ENCODE results near the gene TTC12. TPM values are rescaled to one million over a fixed set of nuclear protein-coding genes. Genes with fewer than 3 reads are reported as not detected.

Gene TTC12
- total and polyA plus RNA-seq, 2 experiments from 2014 or later: 6.7 to 7.7 TPM

GRCh38 chr11:113405724-113406478 is 91.5 kb downstream of the TTC12 start:
- in situ Hi-C loops (cut with MboI): no loop called here
- Histone ChIP-seq H3K27ac (no peak overlapping the region), H3K9ac (no peak overlapping the region), H3K4me3 (no peak overlapping the region), H3K79me2 (ENCODE audit: insufficient read depth) (no peaks in the 10 kb centered on the region), H3K4me2 (ENCODE audit: unreplicated experiment) (no peak overlapping the region), H3K4me1 (ENCODE audit: insufficient read depth) (no peaks in the 10 kb centered on the region), H3F3A (ENCODE audit: insufficient read depth) (no peaks in the 10 kb centered on the region), H2AFZ (no peak overlapping the region), H4K20me1 (ENCODE audit: insufficient read depth) (no peaks in the 10 kb centered on the region), H3K27me3 (replicated peaks; ENCODE audit: insufficient read depth) (peaks cover 17% of the 10 kb centered on the region), H3K9me2 (ENCODE audit: insufficient read depth) (no peaks in the 10 kb centered on the region), H3K36me3 (ENCODE audit: low read depth) (no peaks in the 10 kb centered on the region), H3K9me3 (ENCODE audit: low read depth) (no peaks in the 10 kb centered on the region)
- no peak for TF ChIP-seq EZH2 (IDR thresholded peaks at IDR 0.05; ENCODE audit: insufficient read depth, poor library complexity, severe bottlenecking)
- TF ChIP-seq EZH2phosphoT487 (IDR thresholded peaks at IDR 0.05; ENCODE audit: insufficient read depth, low read depth): no peak
- 40 to 48% methylated on average over 7 of the region's 7 CpGs for WGBS, 2 experiments (ENCODE audit: low coverage in 1 of 2, low lambda C conversion rate in 2 of 2, missing lambda C conversion rate in 2 of 2)
- no peak for DNase-seq

GRCh38 chr11:113407163-113407562 is 92.8 kb downstream of the TTC12 start:
- no peak overlapping the region for H3K4me2 ChIP-seq (ENCODE audit: unreplicated experiment)
- H3F3A ChIP-seq (ENCODE audit: insufficient read depth): no peaks in the 10 kb centered on the region
- no peaks in the 10 kb centered on the region for H4K20me1 ChIP-seq (ENCODE audit: insufficient read depth)
- no peaks in the 10 kb centered on the region for H3K9me3 ChIP-seq (ENCODE audit: low read depth)
- no peaks in the 10 kb centered on the region for H3K9me2 ChIP-seq (ENCODE audit: insufficient read depth)
- H3K4me1 ChIP-seq (ENCODE audit: insufficient read depth): no peaks in the 10 kb centered on the region
- peaks cover 17% of the 10 kb centered on the region for H3K27me3 ChIP-seq (replicated peaks; ENCODE audit: insufficient read depth)
- no peak overlapping the region for H2AFZ ChIP-seq
- no peak overlapping the region for H3K9ac ChIP-seq
- H3K36me3 ChIP-seq (ENCODE audit: low read depth): no peaks in the 10 kb centered on the region
- in situ Hi-C loops (cut with MboI): no loop called here
- no peak for TF ChIP-seq EZH2 (IDR thresholded peaks at IDR 0.05; ENCODE audit: insufficient read depth, poor library complexity, severe bottlenecking)
- TF ChIP-seq EZH2phosphoT487 (IDR thresholded peaks at IDR 0.05; ENCODE audit: insufficient read depth, low read depth): no peak
- H3K79me2 ChIP-seq (ENCODE audit: insufficient read depth): no peaks in the 10 kb centered on the region
- WGBS, 2 experiments (ENCODE audit: low coverage in 1 of 2, low lambda C conversion rate in 2 of 2, missing lambda C conversion rate in 2 of 2): 44 to 49% methylated on average over 3 of the region's 3 CpGs
- H3K4me3 ChIP-seq: no peak overlapping the region
- DNase-seq: no peak
- no peak overlapping the region for H3K27ac ChIP-seq

- Histone ChIP-seq H3K4me3 (no peak overlapping the region), H3K79me2 (ENCODE audit: insufficient read depth) (no peaks in the 10 kb centered on the region), H3K9me2 (ENCODE audit: insufficient read depth) (no peaks in the 10 kb centered on the region), H3K27ac (no peak overlapping the region), H3F3A (ENCODE audit: insufficient read depth) (no peaks in the 10 kb centered on the region), H3K36me3 (ENCODE audit: low read depth) (no peaks in the 10 kb centered on the region), H4K20me1 (ENCODE audit: insufficient read depth) (no peaks in the 10 kb centered on the region), H3K4me1 (ENCODE audit: insufficient read depth) (no peaks in the 10 kb centered on the region), H3K27me3 (replicated peaks; ENCODE audit: insufficient read depth) (peaks cover 7% of the 10 kb centered on the region), H3K9ac (no peak overlapping the region), H3K9me3 (ENCODE audit: low read depth) (no peaks in the 10 kb centered on the region), H2AFZ (no peak overlapping the region), H3K4me2 (ENCODE audit: unreplicated experiment) (no peak overlapping the region)
- in situ Hi-C loops (cut with MboI): no loop called here
- no peak for DNase-seq
- WGBS, 2 experiments (ENCODE audit: low coverage in 1 of 2, low lambda C conversion rate in 2 of 2, missing lambda C conversion rate in 2 of 2): 17 to 28% methylated on average over 5 to 9 of the region's 9 CpGs
- no peak for TF ChIP-seq EZH2 (IDR thresholded peaks at IDR 0.05; ENCODE audit: insufficient read depth, poor library complexity, severe bottlenecking)
- TF ChIP-seq EZH2phosphoT487 (IDR thresholded peaks at IDR 0.05; ENCODE audit: insufficient read depth, low read depth): no peak
These were observed 93.8 kb downstream of the TTC12 start for GRCh38 chr11:113408206-113408605.

GRCh38 chr11:113408887-113409286 is 94.5 kb downstream of the TTC12 start:
- Histone ChIP-seq H3K27me3 (replicated peaks; ENCODE audit: insufficient read depth) (peaks cover 2% of the 10 kb centered on the region), H3K4me3 (no peak overlapping the region), H3K27ac (no peak overlapping the region), H3K9ac (no peak overlapping the region), H3F3A (ENCODE audit: insufficient read depth) (no peaks in the 10 kb centered on the region), H4K20me1 (ENCODE audit: insufficient read depth) (no peaks in the 10 kb centered on the region), H3K4me1 (ENCODE audit: insufficient read depth) (no peaks in the 10 kb centered on the region), H3K9me3 (ENCODE audit: low read depth) (no peaks in the 10 kb centered on the region), H2AFZ (no peak overlapping the region), H3K36me3 (ENCODE audit: low read depth) (no peaks in the 10 kb centered on the region), H3K79me2 (ENCODE audit: insufficient read depth) (no peaks in the 10 kb centered on the region), H3K9me2 (ENCODE audit: insufficient read depth) (no peaks in the 10 kb centered on the region), H3K4me2 (ENCODE audit: unreplicated experiment) (no peak overlapping the region)
- TF ChIP-seq EZH2phosphoT487 (IDR thresholded peaks at IDR 0.05; ENCODE audit: insufficient read depth, low read depth) (no peak), EZH2 (IDR thresholded peaks at IDR 0.05; ENCODE audit: insufficient read depth, poor library complexity, severe bottlenecking) (no peak)
- DNase-seq: no peak
- WGBS, 2 experiments (ENCODE audit: low coverage in 1 of 2, low lambda C conversion rate in 2 of 2, missing lambda C conversion rate in 2 of 2): 60 to 65% methylated on average over 9 of the region's 9 CpGs
- in situ Hi-C loops (cut with MboI): no loop called here
